ENCODE results near the gene CARD14.

Gene CARD14

DNA sequence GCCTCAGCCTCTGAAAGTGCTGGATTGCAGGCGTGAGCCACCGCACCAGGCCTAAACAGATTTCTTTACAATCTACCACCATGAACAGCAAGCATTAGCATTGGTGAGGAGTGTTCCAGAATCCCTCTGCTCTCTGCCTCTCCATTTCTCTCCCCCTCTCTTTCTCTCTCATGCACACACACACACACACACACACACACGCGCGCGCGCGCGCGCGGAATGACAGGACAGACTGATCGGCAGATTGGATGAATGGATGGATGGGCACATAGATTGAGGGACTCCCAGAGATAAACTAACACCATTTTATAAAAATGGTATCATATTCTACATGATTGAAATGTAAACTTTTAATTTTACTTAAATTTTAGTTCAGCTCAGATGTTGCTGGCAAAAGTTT lies 3.3 kb downstream of the CARD14 start:
- H3K9me3 ChIP-seq: no peaks in the 10 kb centered on the region
- no peak overlapping the region for H3K4me3 ChIP-seq (ENCODE audit: low read depth in 1 of 2, low read length in 1 of 2)
- H3K27ac ChIP-seq: no peak overlapping the region
- no peaks in the 10 kb centered on the region for H3K36me3 ChIP-seq
- peaks cover 32% of the 10 kb centered on the region for H3K27me3 ChIP-seq
- TF ChIP-seq, protein P1, sequence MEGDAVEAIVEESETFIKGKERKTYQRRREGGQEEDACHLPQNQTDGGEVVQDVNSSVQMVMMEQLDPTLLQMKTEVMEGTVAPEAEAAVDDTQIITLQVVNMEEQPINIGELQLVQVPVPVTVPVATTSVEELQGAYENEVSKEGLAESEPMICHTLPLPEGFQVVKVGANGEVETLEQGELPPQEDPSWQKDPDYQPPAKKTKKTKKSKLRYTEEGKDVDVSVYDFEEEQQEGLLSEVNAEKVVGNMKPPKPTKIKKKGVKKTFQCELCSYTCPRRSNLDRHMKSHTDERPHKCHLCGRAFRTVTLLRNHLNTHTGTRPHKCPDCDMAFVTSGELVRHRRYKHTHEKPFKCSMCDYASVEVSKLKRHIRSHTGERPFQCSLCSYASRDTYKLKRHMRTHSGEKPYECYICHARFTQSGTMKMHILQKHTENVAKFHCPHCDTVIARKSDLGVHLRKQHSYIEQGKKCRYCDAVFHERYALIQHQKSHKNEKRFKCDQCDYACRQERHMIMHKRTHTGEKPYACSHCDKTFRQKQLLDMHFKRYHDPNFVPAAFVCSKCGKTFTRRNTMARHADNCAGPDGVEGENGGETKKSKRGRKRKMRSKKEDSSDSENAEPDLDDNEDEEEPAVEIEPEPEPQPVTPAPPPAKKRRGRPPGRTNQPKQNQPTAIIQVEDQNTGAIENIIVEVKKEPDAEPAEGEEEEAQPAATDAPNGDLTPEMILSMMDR (IDR thresholded peaks at IDR 0.05): no peak
- H3K4me1 ChIP-seq (ENCODE audit: control insufficient read depth in 1 of 2, insufficient read depth in 1 of 2, low read depth in 1 of 2, low read length in 1 of 2): no peaks in the 10 kb centered on the region

DNA sequence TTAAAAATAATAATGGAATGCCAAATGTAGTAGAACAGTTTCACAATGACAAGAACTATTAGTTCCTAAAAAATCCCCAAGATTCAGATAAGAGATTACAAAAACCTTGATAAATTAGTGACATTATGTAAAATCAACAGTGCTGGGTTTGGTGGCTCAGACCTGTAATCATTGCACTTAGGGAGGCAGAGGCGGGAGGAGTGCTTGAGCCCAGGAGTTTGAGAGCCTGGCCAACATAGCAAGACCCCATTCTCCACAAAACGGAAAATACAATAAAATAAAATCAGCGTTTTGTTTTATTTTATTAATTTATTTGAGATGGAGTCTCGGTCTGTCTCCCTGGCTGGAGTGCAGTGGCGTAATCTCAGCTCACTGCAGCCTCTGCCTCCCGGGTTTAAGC lies 4.1 kb downstream of the CARD14 start:
- Histone ChIP-seq H3K36me3 (no peaks in the 10 kb centered on the region), H3K9me3 (no peaks in the 10 kb centered on the region), H3K4me3 (ENCODE audit: low read depth in 1 of 2, low read length in 1 of 2) (no peak overlapping the region), H3K27ac (no peak overlapping the region), H3K27me3 (peaks cover 35% of the 10 kb centered on the region), H3K4me1 (ENCODE audit: control insufficient read depth in 1 of 2, insufficient read depth in 1 of 2, low read depth in 1 of 2, low read length in 1 of 2) (no peaks in the 10 kb centered on the region)
- TF ChIP-seq, protein P1 (IDR thresholded peaks at IDR 0.05): no peak

DNA sequence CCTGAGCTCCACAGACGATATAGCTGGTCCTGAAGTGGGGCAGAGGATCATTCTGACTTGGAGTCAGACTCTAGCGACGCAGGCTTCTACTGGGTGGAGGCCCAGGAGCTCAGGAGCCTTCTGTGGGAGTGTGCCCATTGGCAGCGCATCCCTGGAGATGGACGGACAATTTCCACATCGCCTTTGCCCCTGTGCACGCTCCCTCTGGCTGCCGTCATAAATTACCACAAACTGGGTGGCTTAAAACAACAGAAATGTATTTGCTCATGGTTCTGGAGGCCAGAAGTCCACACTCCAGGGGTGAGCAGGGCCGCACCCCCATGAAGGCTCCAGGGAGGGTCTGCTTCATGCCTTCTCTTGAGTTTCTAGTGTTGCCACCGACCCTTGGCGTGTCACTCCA lies 6.9 kb downstream of the CARD14 start:
- no peaks in the 10 kb centered on the region for H3K4me1 ChIP-seq (ENCODE audit: control insufficient read depth in 1 of 2, insufficient read depth in 1 of 2, low read depth in 1 of 2, low read length in 1 of 2)
- no peaks in the 10 kb centered on the region for H3K9me3 ChIP-seq
- TF ChIP-seq, protein P1 (IDR thresholded peaks at IDR 0.05): no peak
- peaks cover 30% of the 10 kb centered on the region for H3K27me3 ChIP-seq
- no peak overlapping the region for H3K27ac ChIP-seq
- no peak overlapping the region for H3K4me3 ChIP-seq (ENCODE audit: low read depth in 1 of 2, low read length in 1 of 2)
- no peaks in the 10 kb centered on the region for H3K36me3 ChIP-seq

DNA sequence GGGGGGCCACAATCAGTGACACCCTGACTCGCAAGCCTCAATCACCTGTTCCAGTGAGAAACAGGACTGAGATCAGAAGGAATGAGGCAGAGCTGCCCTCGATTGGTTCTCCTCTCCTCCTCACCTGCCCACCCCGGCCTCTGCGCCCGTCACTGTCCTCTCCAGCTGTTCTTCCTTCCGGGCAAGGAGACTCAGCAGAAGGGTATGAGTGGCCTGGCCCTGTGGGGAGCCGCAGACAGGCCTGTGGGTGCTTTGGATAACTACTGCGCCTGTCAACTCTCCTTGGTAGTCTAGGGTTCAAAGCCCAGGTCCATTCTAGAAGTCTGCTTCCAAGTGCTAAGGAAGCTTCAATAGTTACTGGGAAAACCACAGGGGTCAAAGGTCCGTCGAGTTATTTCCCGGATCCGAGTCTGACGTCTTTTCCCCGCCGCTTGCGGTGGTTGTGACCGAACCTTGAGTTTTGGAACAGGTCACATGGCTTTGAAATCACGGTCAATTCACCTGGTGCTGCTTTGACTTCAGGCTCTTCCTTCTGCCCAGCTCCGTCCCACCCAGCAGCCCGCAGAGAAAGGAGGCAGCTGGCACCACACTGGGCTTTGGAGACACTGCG lies 8.3 kb downstream of the CARD14 start:
- H3K36me3 ChIP-seq: no peaks in the 10 kb centered on the region
- H3K9me3 ChIP-seq: no peaks in the 10 kb centered on the region
- H3K27ac ChIP-seq: no peak overlapping the region
- TF ChIP-seq, protein P1 (IDR thresholded peaks at IDR 0.05): no peak
- peaks cover 25% of the 10 kb centered on the region for H3K27me3 ChIP-seq
- no peaks in the 10 kb centered on the region for H3K4me1 ChIP-seq (ENCODE audit: control insufficient read depth in 1 of 2, insufficient read depth in 1 of 2, low read depth in 1 of 2, low read length in 1 of 2)
- H3K4me3 ChIP-seq (ENCODE audit: low read depth in 1 of 2, low read length in 1 of 2): no peak overlapping the region

DNA sequence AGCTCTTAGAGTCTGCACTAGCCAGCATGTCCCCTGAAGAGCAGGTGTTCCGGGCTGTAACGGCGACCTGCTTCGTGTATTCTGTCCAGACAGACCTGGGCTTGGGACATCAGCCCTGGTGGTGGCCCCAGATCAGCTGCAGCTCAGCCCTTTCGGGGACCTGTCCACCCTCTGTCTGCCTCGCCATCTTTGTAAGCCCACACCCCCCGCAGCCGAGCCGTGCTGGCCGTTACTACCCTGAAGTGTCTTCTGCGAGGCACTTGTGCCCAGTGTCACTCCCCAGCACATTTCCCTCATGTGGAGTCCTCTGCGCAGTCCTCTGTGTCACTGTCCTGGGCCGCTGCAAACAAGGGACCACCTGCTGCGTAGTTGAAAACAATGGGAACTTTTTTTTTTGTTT lies 10.4 kb downstream of the CARD14 start:
- H3K27me3 ChIP-seq: peaks cover 18% of the 10 kb centered on the region
- H3K4me1 ChIP-seq (ENCODE audit: control insufficient read depth in 1 of 2, insufficient read depth in 1 of 2, low read depth in 1 of 2, low read length in 1 of 2): no peaks in the 10 kb centered on the region
- no peak overlapping the region for H3K27ac ChIP-seq
- H3K9me3 ChIP-seq: no peaks in the 10 kb centered on the region
- no peak overlapping the region for H3K4me3 ChIP-seq (ENCODE audit: low read depth in 1 of 2, low read length in 1 of 2)
- no peaks in the 10 kb centered on the region for H3K36me3 ChIP-seq
- TF ChIP-seq, protein P1 (IDR thresholded peaks at IDR 0.05): no peak

DNA sequence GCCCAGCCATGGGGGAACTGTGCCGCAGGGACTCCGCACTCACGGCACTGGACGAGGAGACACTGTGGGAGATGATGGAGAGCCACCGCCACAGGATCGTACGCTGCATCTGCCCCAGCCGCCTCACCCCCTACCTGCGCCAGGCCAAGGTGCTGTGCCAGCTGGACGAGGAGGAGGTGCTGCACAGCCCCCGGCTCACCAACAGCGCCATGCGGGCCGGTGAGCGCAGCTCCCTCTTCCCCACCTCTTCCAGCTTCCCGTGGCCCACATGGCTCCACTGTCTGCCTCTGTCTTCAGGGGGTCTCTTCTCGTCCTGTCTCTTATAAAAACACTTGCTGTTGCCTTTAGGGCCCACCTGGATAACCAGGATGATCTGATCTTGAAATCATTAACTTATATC lies 11.6 kb downstream of the CARD14 start:
- peaks cover 18% of the 10 kb centered on the region for H3K27me3 ChIP-seq
- no peaks in the 10 kb centered on the region for H3K4me1 ChIP-seq (ENCODE audit: control insufficient read depth in 1 of 2, insufficient read depth in 1 of 2, low read depth in 1 of 2, low read length in 1 of 2)
- H3K36me3 ChIP-seq: no peaks in the 10 kb centered on the region
- TF ChIP-seq, protein P1 (IDR thresholded peaks at IDR 0.05): no peak
- H3K27ac ChIP-seq: no peak overlapping the region
- no peak overlapping the region for H3K4me3 ChIP-seq (ENCODE audit: low read depth in 1 of 2, low read length in 1 of 2)
- no peaks in the 10 kb centered on the region for H3K9me3 ChIP-seq
